TTC549 (cell line): ENCODE results near the gene THAP5.
"Not testable (repeated sequence)": the region's sequence is repeated elsewhere in the genome, so short reads cannot be mapped to it uniquely, and the experiment has no call there.

Source experiments
- FAIRE-seq: peaks from 2 replicates; lab custom pipeline; 2012; peaks lifted over from hg19 to GRCh38; lab: Jason Lieb, UNC

THAP5 gene

GRCh38 chr7:108584211-108584610, 14.7 kb upstream of the THAP5 start:
- no peak for FAIRE-seq

DNA sequence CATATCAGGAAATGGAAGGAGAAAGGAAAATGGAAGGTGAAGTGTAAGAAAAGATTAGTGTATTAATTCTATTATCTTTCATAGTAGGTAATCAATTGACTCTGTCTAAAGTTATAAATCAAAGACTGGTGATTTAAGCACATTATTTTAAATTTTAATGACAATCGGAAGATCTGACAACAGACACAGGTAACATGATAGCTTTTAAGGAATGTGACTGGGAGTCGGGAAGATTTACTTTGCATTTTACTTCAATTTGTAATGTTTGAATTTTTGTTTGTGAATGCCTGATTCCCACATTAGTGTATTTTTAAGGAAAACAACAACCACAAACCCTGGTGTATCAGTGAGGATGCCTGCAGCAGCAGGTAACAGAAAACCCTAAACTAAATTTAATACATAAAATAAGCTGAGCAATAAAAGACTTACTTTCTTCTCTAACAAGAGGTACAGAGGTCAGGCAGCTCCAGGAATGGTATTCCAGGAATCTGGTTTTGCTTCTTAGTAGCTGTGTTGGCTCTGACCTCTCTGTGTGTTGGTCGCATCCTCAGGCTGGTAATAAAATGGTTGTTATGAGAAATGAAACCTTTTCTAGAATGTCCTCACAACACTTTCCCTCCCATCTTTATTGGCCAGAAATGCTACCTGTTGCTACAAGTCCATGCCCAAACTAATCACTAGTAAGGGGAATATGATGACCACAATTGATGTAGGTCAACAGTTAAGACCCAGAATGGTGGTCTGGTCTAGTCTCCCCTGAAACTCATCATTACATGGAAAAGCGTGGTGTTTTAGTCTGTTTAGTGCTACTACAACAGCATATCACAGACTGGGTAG, 12.4 kb upstream of the THAP5 start:
- no peak for FAIRE-seq

DNA sequence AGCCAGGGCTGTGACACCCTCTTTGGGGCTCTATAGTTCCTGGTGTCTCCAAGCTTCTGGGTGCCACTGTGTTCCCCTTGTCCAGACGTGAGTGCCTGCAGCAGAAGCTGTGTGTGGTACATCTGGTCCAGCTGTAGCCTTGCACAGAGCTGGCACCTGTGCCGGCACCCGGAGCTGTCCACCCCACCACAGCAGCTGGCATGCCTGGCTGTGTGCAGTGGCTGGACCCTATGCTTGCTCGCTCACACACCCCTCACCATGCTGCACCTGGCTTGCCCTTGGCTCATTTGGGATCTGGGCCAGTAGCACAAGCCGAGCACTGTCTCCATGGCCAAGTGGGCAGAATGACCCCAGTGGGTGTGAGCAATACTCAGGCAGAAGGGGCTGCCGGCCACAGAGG, 10.8 kb upstream of the THAP5 start:
- FAIRE-seq, result no peak

GRCh38 chr7:108578937-108579336, 9.4 kb upstream of the THAP5 start:
- FAIRE-seq, result no peak

- FAIRE-seq, result no peak
These were observed 6.6 kb upstream of the THAP5 start for GRCh38 chr7:108576116-108576515.

DNA sequence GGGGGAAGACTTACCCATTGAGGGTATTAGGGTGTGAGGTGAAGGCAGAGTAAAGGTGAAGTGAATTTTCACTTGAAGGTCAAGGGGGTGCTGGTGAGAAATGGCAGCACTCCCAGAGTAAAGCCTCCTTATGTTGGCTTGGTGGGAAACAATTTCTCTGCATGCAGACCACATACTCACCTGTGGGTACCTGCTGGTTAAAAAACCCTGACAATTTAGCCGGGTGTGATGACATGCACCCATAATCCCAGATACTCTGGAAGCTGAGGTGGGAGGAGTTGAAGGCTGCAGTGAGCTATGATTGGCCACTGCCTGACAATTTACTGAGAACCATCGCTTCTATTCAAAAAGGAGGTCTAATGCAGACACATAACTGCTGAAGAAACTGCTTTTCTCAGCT, 5.7 kb upstream of the THAP5 start:
- FAIRE-seq, result no peak

GRCh38 chr7:108572480-108572879, 3.0 kb upstream of the THAP5 start:
- no peak for FAIRE-seq

DNA sequence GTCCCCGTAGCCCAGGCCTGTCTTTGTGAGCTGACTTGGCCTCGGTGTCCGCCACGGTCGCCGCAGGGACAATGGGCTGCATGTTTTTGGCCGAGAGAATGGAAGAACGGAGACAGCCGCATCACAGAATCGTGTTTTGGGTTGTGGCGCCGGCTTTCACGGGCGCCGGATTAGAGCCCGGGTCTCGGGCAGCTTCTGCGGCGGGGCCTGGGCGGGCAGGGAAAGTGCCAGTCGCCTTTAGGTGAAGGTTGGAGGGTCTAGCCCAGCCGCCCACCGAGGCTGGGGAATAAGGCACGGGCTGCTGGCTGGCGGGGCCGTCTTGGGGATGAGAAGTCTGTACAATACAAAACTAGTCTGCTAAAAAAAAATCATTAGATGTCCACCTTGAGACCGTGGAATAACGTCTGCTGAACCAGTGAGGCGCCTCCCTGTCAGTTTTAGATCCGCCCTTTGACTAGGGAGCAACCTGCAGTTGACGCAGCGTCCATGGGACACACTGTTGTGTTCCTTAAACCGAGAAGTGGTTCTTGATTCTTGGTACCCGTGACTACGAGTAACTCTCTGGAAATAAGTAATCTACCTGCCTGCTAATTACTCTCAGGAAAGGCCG, 745 bp upstream of the THAP5 start:
- no peak for FAIRE-seq

GRCh38 chr7:108568801-108569380, 615 bp downstream of the THAP5 start:
- no peak for FAIRE-seq

DNA sequence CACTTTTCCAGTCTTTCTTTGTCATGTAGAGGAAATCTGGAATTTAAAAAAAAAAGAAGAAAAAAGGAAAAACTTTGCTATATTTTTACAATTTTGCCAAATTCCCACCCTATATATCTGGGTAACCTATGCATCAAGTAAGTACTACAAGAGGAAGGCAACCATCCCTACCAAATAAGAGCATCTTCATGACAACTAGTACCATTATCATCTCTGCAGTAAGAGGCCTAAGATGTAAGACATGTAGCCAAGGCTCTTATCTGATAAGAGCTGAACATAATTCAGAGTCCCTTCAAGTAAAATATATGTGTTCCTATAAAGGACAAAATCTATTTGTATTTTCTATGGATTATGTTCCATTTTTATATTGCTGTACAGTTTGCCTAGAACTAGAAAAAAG, 3.5 kb downstream of the THAP5 start:
- FAIRE-seq, result no peak

DNA sequence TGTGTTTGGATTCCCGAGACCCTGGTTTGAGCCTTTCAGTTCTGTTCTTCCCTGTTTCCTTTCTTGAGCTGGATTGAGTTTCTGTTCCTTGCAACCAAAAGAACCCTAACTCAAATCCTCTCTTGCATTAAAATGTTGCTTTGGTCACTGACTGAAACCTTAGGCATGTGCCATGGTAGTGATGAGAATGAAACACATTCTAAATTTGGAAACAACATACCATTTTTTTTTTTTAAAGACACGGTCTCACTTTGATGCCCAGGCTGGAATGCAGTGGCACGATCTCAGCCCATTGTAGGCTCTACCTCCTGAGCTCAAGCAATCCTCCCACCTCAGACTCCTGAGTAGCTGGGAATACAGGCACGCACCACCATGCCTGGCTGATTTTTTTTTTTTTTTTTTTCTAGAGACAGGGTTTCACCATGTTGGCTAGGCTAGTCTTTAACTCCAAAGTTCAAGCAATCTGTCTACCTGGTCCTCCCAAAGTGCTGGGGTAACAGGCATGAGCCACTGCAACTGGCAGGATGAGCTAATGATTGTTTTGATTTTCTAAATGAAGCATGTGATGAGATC, 8.4 kb downstream of the THAP5 start:
- no peak for FAIRE-seq

- FAIRE-seq, result no peak
These were observed 10.3 kb downstream of the THAP5 start for GRCh38 chr7:108559253-108559652.

GRCh38 chr7:108557617-108558016, 11.9 kb downstream of the THAP5 start:
- no peak for FAIRE-seq

- no peak for FAIRE-seq
These were observed 12.3 kb downstream of the THAP5 start for GRCh38 chr7:108557191-108557590.

GRCh38 chr7:108556665-108557064, 12.8 kb downstream of the THAP5 start:
- not testable (repeated sequence) for FAIRE-seq

- not testable (repeated sequence) for FAIRE-seq
These were observed 21.2 kb downstream of the THAP5 start for GRCh38 chr7:108548141-108548896.

DNA sequence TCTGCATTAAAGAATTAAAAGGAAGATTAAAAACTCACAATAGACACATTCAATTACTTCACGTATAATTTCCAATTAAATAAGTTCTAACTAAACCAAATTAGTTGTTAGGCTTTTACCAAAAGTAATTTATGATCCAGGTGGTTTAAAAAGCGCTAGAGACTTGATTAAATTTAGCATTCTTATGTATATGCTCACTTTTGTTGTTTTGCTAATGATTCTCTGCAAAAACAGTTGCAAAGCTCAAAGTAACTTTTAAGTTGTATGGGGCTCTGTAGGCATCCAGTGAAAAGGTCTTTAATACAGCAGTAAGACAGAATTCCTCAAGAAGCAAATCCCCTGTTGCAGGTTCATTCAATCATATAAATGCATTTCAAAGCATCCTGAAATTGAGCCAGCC, 28.0 kb downstream of the THAP5 start:
- no peak for FAIRE-seq

DNA sequence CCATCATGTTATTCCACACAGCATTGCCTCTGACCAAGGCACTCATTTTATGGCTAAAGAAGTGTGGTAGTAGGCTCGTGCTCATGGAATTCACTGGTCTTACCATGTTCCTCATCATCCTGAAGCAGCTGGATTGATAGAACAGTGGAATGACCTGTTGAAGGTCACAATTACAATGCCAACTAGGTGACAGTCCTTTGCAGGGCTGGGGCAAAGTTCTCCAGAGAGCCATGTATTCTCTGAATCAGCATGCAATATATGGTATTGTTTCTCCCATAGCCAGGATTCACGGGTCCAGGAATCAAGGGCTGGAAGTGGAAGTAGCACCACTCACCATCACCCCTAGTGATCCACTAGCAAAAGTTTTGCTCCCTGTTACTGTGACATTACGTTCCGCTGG, 30.8 kb downstream of the THAP5 start:
- FAIRE-seq, result not testable (repeated sequence)

DNA sequence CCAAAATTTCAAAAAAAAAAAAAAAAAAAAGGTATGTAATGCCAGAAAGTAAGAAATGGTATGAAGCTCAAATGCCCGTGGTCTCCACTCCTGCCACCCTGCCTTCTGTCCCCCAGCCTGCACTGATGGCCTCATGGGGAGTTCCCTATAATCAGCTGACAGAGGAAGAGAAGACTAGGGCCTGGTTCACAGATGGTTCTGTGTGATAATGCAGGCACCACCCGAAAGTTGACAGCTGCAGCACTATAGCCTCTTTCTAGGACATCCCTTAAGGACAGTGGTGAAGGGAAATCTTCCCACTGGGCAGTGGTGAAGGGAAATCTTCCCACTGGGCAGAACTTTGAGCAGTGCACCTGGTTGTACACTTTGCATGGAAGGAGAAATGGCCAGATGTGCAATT, 31.3 kb downstream of the THAP5 start:
- FAIRE-seq, result not testable (repeated sequence)

- no peak for FAIRE-seq
These were observed 32.3 kb downstream of the THAP5 start for GRCh38 chr7:108537229-108537628.

DNA sequence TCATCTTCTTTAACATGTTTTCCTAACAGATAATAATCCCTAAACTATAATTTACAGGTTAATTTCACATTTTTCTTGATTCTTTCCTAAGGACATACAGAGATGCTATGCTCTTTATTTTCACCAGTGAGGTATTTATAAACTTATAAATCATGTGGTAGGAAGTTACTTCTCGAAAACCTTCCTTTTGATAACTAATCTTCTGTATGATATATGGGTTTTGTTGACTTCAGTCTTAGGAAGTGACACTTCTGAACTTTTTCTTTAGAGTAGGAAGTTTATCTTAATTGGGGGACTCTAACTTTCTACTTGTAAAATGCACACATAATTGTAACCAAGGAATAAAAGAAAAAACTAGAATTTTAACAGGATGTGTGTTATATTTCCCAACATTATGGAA, 33.8 kb downstream of the THAP5 start:
- FAIRE-seq, result no peak

DNA sequence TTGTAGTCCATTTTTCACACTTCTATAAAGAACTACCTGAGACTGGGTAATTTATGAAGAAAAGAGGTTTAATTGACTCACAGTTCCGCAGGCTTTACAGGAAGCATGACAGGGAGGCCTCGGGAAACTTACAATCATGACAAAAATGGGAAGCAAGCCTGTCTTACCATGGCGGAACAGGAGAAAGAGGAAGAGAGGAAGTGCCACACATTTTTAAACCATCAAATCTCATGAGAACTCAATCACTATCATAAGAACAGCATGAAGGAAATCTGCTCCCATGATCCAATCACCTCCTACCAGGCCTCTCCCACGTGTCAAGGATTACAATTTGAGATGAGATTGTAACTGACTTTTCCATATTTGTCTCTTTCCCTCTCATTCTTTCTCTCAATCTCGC, 34.2 kb downstream of the THAP5 start:
- no peak for FAIRE-seq

DNA sequence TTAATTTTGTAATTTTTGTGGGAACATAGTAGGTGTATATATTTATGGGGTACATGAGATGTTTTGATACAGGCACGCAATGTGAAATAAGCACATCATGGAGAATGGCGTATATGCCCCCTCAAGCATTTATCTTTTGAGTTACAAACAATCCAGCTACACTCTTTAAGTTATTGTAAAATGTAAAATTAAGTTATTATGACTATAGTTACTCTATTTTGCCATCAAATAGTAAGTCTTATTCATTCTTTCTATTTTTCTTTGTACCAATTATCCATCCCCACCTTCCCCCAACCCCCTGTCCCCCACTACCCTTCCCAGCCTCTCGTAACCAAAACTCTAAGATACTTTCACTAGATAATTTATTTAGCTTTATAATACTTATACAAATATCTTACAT, 35.8 kb downstream of the THAP5 start:
- no peak for FAIRE-seq
